Stomach smooth muscle (tissue), 2 donors: ENCODE results near the gene NDE1.
"Not testable (repeated sequence)": the region's sequence is repeated elsewhere in the genome, so short reads cannot be mapped to it uniquely, and the experiment has no call there.

Source experiments
- H3K27ac ChIP-seq: one replicate; pipeline ENCODE4 v1.7.0; 2013; ENCODE audit warnings: mild to moderate bottlenecking, low read length, inconsistent platforms
- H3K27me3 ChIP-seq, 2 donors: one replicate each; pipeline ENCODE4 v1.7.0; 2013; ENCODE audit warnings: low read length in 2 of 2; ENCODE audit not compliant: insufficient read depth in 2 of 2, control insufficient read depth in 1 of 2
- H3K36me3 ChIP-seq, 2 donors: one replicate each; pipeline ENCODE4 v1.7.0; 2013; ENCODE audit warnings: low read length in 2 of 2; ENCODE audit not compliant: control insufficient read depth in 2 of 2, insufficient read depth in 2 of 2
- H3K4me1 ChIP-seq: one replicate; pipeline ENCODE4 v1.7.0; 2013; ENCODE audit warnings: low read length; ENCODE audit not compliant: control insufficient read depth, insufficient read depth
- H3K4me3 ChIP-seq, 2 donors: one replicate each; pipeline ENCODE4 v1.7.0; 2013; ENCODE audit warnings: low read length in 2 of 2
- H3K9ac ChIP-seq, 2 donors: one replicate each; pipeline ENCODE4 v1.7.0; 2013; ENCODE audit warnings: low read length in 2 of 2, mild to moderate bottlenecking in 1 of 2
- H3K9me3 ChIP-seq, 2 donors: one replicate each; pipeline ENCODE4 v1.7.0; 2013; ENCODE audit warnings: low read length in 2 of 2; ENCODE audit not compliant: control insufficient read depth in 2 of 2
- donor health status: healthy.
- donor health status: Pancreatic carcinoma.

NDE1 gene

DNA sequence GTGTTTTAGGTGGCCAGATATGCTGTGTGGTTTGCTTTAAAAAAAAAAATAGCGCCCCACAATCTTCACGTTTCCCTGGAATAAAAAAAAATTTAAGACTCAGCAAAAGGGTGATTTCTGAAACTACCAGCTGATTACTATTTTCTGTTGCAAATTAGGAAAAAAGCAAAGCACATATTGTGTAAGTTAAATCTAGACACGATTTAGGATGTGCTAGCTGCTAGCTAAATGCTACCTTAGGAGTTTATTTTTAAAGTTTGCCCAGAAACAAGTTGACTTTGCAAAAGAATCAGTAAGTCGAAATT lies 6.1 kb upstream of the NDE1 start:
- Histone ChIP-seq H3K36me3 (peaks cover 1 to 2% of the 10 kb centered on the region in 2 donors), H3K27ac (peak overlapping the region; percentile 99), H3K4me1 (peaks cover 14% of the 10 kb centered on the region), H3K4me3 (peak overlapping the region; percentile 83 to 89), H3K9ac (peak overlapping the region; percentile 99), H3K27me3 (no peaks in the 10 kb centered on the region), H3K9me3 (no peaks in the 10 kb centered on the region)

DNA sequence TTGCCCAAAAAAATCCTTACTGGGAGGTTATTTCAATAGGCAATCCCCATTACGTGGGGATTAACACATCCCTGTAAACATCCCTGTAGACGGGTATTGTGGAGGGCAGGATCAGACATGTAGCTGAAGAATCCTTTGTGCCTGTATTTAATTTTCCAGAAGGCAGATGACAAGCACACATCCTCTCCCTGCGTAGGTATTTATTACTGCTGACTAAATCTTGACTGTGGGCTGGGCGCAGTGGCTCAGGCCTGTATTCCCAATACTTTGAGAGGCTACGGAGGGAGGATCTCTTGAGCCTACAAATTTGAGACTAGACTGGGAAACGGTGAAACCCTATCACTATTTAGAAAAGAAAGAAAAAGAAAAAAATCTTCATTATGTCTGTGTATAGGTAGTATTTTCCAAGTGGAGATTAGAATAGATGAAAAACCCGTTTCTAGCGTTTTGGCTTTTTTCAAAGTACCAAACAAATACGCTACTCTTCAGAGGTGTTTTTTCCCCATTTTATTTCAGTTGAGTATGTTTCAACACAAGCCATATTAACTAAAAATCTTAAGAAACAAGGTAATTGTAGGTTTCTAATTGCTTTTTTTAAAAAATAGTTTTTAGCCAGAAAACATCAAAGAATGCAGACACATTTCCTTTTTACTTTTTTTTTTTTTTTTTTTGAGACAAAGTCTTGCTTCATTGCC lies 5.6 kb upstream of the NDE1 start:
- Histone ChIP-seq H3K4me1 (peaks cover 17% of the 10 kb centered on the region), H3K36me3 (no peaks in the 10 kb centered on the region), H3K9ac (no peak overlapping the region), H3K27ac (peak overlapping the region; percentile 99), H3K27me3 (no peaks in the 10 kb centered on the region), H3K4me3 (no peak overlapping the region), H3K9me3 (no peaks in the 10 kb centered on the region)

DNA sequence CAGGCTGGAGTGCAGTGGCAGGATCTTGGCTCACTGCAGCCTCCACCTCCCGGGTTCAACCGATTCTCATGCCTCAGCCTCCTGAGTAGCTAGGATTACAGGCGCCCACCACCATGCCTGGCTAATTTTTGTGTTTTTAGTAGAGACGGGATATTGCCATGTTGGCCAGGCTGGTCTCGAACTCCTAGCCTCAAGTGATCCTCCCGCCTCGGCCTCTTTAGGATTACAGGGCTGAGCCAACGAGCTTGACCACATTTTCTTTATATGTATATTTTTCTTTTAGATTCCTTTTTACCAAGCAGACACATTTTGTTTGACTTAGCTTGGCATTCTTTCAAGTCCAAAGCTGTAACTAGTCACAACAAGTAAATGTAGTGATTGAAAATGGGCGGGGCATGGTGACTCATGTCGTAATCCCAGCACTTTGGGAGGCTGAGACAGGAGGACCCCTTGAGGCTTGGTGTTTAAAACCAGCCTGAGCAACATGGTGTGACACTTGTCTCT lies 5.0 kb upstream of the NDE1 start:
- not testable (repeated sequence) for H3K27ac ChIP-seq

DNA sequence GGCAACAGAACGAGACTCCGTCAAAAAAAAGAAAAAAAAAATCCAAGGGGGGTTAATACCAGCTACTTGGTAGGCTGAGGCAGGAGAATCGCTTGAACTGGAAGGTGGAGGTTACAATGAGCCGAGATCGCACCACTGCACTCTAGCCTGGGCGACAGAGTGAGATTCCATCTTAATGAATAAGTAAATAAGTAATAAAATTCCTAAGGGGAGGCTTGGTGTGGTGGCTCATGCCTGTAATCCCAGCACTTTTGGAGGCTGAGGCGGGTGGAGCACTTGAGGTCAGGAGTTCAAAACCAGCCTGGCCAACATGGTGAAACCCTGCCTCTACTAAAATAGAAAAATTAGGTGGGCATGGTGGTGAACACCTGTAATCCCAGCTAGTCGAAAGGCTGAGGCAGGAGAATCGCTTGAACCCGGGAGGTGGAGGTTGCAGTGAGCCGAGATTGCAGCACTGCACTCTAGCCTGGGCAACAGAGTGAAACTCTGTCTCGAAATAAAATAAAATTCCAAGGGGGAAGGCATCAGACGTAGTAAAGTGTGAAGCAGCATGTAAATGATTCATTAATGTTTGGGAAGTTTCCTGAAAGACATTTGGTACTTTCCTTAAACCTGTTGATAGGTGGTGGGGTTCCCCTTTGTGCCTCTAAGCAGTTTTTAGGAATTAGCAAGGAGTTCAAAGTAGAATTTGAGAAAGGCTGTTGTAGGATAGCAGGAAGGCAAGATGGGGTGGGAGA lies 3.3 kb upstream of the NDE1 start:
- not testable (repeated sequence) for H3K9ac ChIP-seq, H3K27ac ChIP-seq, H3K27me3 ChIP-seq, H3K9me3 ChIP-seq, H3K4me3 ChIP-seq, H3K36me3 ChIP-seq
- H3K4me1 ChIP-seq = peaks cover 26% of the 10 kb centered on the region

More for the DNA sequence above, 5.0 kb upstream of the NDE1 start:
- not testable (repeated sequence) for H3K4me3 ChIP-seq, H3K9me3 ChIP-seq, H3K9ac ChIP-seq, H3K27me3 ChIP-seq, H3K36me3 ChIP-seq
- peaks cover 22% of the 10 kb centered on the region for H3K4me1 ChIP-seq

DNA sequence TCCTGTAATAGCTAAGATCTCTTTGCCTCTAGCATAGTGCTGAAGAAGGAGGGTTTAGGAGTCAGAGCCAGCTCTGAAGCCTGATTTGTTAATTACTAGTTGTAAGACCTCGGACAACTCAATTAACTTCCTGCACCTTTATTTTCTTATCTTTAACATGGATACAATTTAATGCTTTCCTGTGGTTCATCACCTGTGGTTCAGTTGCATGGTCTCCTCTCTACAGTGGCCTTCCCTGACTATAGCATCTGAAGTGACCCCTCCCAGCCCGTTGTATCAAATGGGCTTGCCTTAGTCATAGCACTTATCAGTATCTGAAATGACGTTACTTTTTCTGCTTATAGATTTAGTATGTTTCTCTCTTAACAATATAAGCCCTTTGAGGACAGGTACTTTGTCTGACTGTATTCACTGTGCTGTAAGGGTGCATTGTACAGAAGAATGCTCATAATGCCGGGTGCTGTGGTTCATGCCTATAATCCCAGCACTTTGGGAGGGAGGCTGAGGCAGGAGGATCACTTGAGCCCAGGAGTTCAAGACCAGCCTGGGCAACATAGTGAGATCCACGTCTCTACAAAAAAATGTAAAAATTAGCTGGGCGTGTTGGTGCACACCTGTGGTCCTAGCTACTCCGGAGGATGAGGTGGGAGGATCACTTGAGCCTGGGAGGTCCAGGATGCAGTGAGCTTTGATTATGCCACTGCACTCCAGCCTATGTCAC lies 2.6 kb upstream of the NDE1 start:
- H3K9me3 ChIP-seq = no peaks in the 10 kb centered on the region
- H3K36me3 ChIP-seq = no peaks in the 10 kb centered on the region
- no peak overlapping the region for H3K27ac ChIP-seq
- H3K4me3 ChIP-seq = no peak overlapping the region
- H3K27me3 ChIP-seq = no peaks in the 10 kb centered on the region
- peaks cover 19% of the 10 kb centered on the region for H3K4me1 ChIP-seq
- no peak overlapping the region for H3K9ac ChIP-seq

DNA sequence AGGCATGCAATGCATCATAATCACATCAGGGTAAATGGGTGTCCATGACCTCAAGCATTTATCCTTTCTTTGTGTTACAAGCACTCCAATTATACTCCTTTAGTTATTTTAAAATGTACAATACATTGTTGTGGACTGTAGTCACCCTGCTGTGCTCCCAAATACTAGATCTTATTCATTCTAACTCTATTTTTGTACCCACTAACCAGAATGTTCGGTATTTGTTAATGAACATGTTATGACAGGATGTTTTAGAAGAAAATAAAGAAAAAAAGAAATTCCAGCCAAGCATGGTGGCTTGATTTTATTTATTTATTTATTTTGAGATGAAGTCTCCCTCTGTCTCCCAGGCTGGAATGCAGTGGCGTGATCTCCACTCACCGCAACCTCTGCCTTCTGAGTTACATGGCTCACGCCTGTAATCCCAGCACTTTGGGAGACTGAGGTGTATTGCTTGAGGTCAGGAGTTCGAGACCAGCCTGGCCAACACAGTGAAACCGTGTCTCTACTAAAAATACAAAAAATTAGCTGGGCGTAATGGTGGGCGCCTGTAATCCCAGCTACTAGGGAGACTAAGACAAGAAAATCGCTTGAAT lies 1.8 kb upstream of the NDE1 start:
- no peak overlapping the region for H3K27ac ChIP-seq
- peaks cover 25% of the 10 kb centered on the region for H3K4me1 ChIP-seq
- H3K4me3 ChIP-seq = no peak overlapping the region
- no peak overlapping the region for H3K9ac ChIP-seq
- no peaks in the 10 kb centered on the region for H3K36me3 ChIP-seq
- no peaks in the 10 kb centered on the region for H3K9me3 ChIP-seq
- no peaks in the 10 kb centered on the region for H3K27me3 ChIP-seq

DNA sequence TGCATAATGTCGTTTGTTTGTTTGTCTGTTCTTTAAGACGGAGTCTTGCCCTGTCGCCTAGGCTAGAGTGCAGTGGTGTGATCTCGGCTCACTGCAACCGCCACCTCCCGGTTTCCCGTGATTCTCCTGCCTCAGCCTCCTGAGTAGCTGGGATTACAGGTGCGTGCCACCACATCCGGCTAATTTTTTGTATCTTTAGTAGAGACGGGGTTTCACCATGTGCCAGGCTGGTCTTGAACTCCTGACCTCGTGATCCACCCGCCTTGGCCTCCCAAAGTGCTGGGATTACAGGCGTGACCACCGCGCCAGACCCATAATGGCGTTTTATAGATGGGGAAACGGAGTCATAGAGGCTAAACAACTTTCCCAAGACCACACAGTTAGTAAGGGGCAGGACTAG lies 734 bp upstream of the NDE1 start:
- Histone ChIP-seq H3K4me1 (peaks cover 30% of the 10 kb centered on the region), H3K4me3 (peak overlapping the region; percentile 18 to 97), H3K27ac (peak overlapping the region; percentile 38), H3K9ac (peak overlapping the region in 1 of 2 donors; percentile 55)
- H3K36me3 ChIP-seq, H3K9me3 ChIP-seq, H3K27me3 ChIP-seq: not testable (repeated sequence)

DNA sequence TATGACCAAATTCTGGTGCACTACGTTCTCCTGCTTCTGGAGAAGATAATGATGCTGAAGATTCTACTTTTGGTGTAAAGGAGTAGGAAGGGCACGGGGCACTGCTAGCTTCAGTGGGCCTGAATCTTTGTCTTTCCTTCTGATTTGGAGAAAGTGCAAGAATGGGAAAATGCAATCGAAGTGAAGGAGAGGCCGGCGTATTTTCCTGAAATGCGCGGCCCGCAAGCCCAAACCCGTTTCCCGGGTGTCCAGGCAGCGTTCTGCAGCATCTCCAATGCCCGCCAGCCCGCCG lies 372 bp upstream of the NDE1 start:
- Histone ChIP-seq H3K27ac (peak overlapping the region; percentile 38), H3K4me1 (peaks cover 33% of the 10 kb centered on the region), H3K9me3 (no peaks in the 10 kb centered on the region), H3K9ac (peak overlapping the region in 1 of 2 donors; percentile 55), H3K36me3 (no peaks in the 10 kb centered on the region), H3K4me3 (peak overlapping the region; percentile 18 to 97), H3K27me3 (no peaks in the 10 kb centered on the region)

DNA sequence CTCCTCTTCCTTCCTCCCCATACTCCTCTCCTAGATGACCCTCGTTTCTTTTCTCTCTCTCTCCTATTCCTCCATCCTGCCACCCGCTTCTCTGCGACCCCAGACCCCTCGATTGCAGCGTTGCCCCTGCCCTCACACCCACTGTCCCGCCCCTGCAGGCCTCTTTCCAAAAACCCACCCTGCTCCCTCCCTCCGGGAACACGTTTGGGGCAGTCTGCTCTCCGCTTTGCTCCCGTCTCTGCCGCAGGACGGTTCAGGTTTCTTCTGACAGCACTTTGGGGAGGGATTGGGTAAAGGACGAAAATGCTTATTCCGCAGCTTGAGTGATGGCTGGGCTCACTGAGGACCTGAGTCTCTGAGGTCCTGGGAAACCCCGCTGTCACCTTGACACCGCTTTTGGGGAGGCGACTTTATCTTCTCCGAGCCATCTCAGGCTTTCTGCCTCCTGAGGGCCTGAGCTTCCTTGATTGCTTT lies 690 bp downstream of the NDE1 start:
- no peaks in the 10 kb centered on the region for H3K36me3 ChIP-seq
- H3K4me1 ChIP-seq = peaks cover 33% of the 10 kb centered on the region

DNA sequence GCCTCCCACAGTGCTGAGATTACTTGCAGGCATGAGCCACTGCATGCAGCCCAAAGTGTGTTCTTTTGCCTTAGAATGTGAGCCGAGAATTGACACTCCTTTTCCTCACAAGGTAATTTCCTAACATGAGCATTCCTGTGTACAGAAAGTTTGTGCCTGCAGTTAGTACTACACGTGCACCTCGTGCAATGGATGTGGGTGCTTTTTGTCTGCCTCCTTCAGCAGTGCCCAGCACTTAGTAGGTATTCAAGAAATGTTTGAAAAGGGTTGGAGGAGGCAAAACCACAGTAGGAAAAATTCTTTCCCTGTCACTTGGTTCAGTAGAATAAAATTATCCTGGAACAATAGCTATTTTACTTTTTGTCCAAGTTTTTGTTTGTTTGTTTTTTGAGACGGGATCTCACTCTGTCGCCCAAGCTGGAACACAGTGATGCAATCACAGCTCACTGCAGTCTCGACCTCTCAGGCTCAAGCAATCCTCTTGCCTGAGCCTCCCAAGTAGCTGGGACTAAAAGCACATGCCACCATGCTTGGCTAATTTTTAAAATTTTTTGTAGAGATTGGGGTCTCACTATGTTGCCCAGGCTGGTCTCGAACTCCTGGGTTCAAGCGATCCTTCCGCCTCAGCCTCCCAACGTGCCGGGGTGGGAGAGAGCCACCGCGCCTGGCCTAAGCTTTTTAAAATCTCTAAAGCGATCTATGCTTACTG lies 2.4 kb downstream of the NDE1 start:
- no peaks in the 10 kb centered on the region for H3K9me3 ChIP-seq
- peak overlapping the region; percentile 69 for H3K27ac ChIP-seq
- peaks cover 33% of the 10 kb centered on the region for H3K4me1 ChIP-seq

More for the DNA sequence above, 690 bp downstream of the NDE1 start:
- H3K4me3 ChIP-seq = peak overlapping the region; percentile 93 to 97
- H3K27me3 ChIP-seq = no peaks in the 10 kb centered on the region
- peak overlapping the region; percentile 89 to 91 for H3K9ac ChIP-seq
- peak overlapping the region; percentile 80 for H3K27ac ChIP-seq
- H3K9me3 ChIP-seq = no peaks in the 10 kb centered on the region

More for the DNA sequence above, 2.4 kb downstream of the NDE1 start:
- no peaks in the 10 kb centered on the region for H3K27me3 ChIP-seq
- no peak overlapping the region for H3K9ac ChIP-seq
- H3K36me3 ChIP-seq = no peaks in the 10 kb centered on the region
- no peak overlapping the region for H3K4me3 ChIP-seq
